Calu3 (cell line): ENCODE results near the gene FARS2. TPM values are rescaled to one million over a fixed set of nuclear protein-coding genes. Genes with fewer than 3 reads are reported as not detected.

Experiments used
- BruUV-seq: library from RNA; stranded (reverse); fragments of 400-500 nt; replicated peaks from 2 replicates; lab custom pipeline; 2021; lab: Mats Ljungman, UMichigan
- CTCF ChIA-PET: fragments of 300-600 bp; sonication (Branson Sonifier 250); formaldehyde crosslinking; loops from one replicate; lab custom pipeline; 2022; ENCODE audit warnings: antibody characterized with exemption; lab: Charles Lee
- DNase-seq: peaks from one replicate; pipeline ENCODE4 v3.0.0; 2022
- H3K27ac Mint-ChIP-seq: one replicate; pipeline ENCODE4 v1.8.0; 2022; ENCODE audit warnings: mixed read lengths; ENCODE audit not compliant: unreplicated experiment
- H3K27me3 Mint-ChIP-seq: one replicate; pipeline ENCODE4 v1.8.0; 2022; ENCODE audit warnings: mixed read lengths; ENCODE audit not compliant: unreplicated experiment
- H3K36me3 Mint-ChIP-seq: one replicate; pipeline ENCODE4 v1.8.0; 2022; ENCODE audit warnings: mild to moderate bottlenecking, moderate library complexity, mixed read lengths; ENCODE audit not compliant: insufficient read depth, unreplicated experiment
- H3K4me1 Mint-ChIP-seq: one replicate; pipeline ENCODE4 v1.8.0; 2022; ENCODE audit warnings: mild to moderate bottlenecking, low read depth, mixed read lengths; ENCODE audit not compliant: unreplicated experiment
- H3K4me3 Mint-ChIP-seq: one replicate; pipeline ENCODE4 v1.8.0; 2022; ENCODE audit warnings: mild to moderate bottlenecking, low read depth, moderate library complexity, mixed read lengths; ENCODE audit not compliant: unreplicated experiment
- H3K9me3 Mint-ChIP-seq: one replicate; pipeline ENCODE4 v1.8.0; 2022; ENCODE audit warnings: low read depth, mixed read lengths; ENCODE audit not compliant: unreplicated experiment
- CTCF ChIP-seq: fragments of 200-600 bp; IDR thresholded peaks from one replicate; pipeline ENCODE4 v1.8.0; 2022; ENCODE audit warnings: antibody characterized with exemption; ENCODE audit not compliant: unreplicated experiment
- intact Hi-C: fragments of 100-400 bp; cut with micrococcal nuclease; formaldehyde crosslinking; loops from one replicate; pipeline ENCODE4 v1.10.0; 2022; ENCODE audit not compliant: unreplicated experiment
- total RNA-seq: library from RNA; stranded (reverse); gene quantifications from 2 replicates; pipeline ENCODE4 v1.2.3, GENCODE V29; 2022

The FARS2 gene
- total RNA-seq, 1 experiment from 2014 or later, result 13.4 TPM

- intact Hi-C loops, result no loop called here
- H3K9me3 Mint-ChIP-seq, result no peaks in the 10 kb centered on the region
Observed at GRCh38 chr6:5399391-5399790, 138.1 kb downstream of the FARS2 start.

GRCh38 chr6:5401845-5402738 lies 140.8 kb downstream of the FARS2 start:
- Mint-ChIP-seq H3K9me3 (no peaks in the 10 kb centered on the region), H3K4me3 (no peak overlapping the region), H3K27me3 (no peaks in the 10 kb centered on the region), H3K4me1 (no peaks in the 10 kb centered on the region), H3K36me3 (no peaks in the 10 kb centered on the region), H3K27ac (no peak overlapping the region)
- BruUV-seq, result no TSS peak
- CTCF ChIA-PET, result no interaction called here
- peak; percentile 30 for TF ChIP-seq CTCF
- no peak for DNase-seq
- intact Hi-C loops, result loop anchor here (2.0 kb wide), 2 partner anchors 259 to 345 kb away; no protein-coding TSS in a partner anchor

More at GRCh38 chr6:5399391-5399790, 138.1 kb downstream of the FARS2 start:
- no peak overlapping the region for H3K4me3 Mint-ChIP-seq
- no peaks in the 10 kb centered on the region for H3K36me3 Mint-ChIP-seq
- BruUV-seq, result no TSS peak
- no peak for TF ChIP-seq CTCF
- no peak for DNase-seq
- no peaks in the 10 kb centered on the region for H3K27me3 Mint-ChIP-seq
- no peaks in the 10 kb centered on the region for H3K4me1 Mint-ChIP-seq
- H3K27ac Mint-ChIP-seq, result no peak overlapping the region
- CTCF ChIA-PET, result no interaction called here

GRCh38 chr6:5403076-5403475 lies 141.8 kb downstream of the FARS2 start:
- no TSS peak for BruUV-seq
- DNase-seq, result no peak
- TF ChIP-seq CTCF, result no peak
- Mint-ChIP-seq H3K4me3 (no peak overlapping the region), H3K27ac (no peak overlapping the region), H3K4me1 (no peaks in the 10 kb centered on the region), H3K9me3 (no peaks in the 10 kb centered on the region), H3K27me3 (no peaks in the 10 kb centered on the region), H3K36me3 (no peaks in the 10 kb centered on the region)
- intact Hi-C loops, result loop anchor here (2.0 kb wide), 2 partner anchors 260 to 346 kb away; no protein-coding TSS in a partner anchor
- CTCF ChIA-PET, result no interaction called here

GRCh38 chr6:5403609-5404008 lies 142.3 kb downstream of the FARS2 start:
- Mint-ChIP-seq H3K4me3 (no peak overlapping the region), H3K4me1 (no peaks in the 10 kb centered on the region), H3K9me3 (no peaks in the 10 kb centered on the region), H3K27me3 (no peaks in the 10 kb centered on the region), H3K27ac (no peak overlapping the region), H3K36me3 (no peaks in the 10 kb centered on the region)
- CTCF ChIA-PET, result interaction anchor here (1.1 kb wide), 1 partner anchor 260 kb away, joined by 3 read pairs; no protein-coding TSS in a partner anchor
- no peak for TF ChIP-seq CTCF
- intact Hi-C loops, result loop anchor here (2.0 kb wide), 2 partner anchors 261 to 347 kb away; no protein-coding TSS in a partner anchor
- DNase-seq, result no peak
- no TSS peak for BruUV-seq
